GM21717 (cell line): Measurements from ENCODE around the gene GTSE1.

Experiments used
- ATAC-seq: cut with Tn5 transposase; IDR thresholded peaks from one replicate; pipeline ENCODE4 v1.9.1; 2021; ENCODE audit warnings: mild to moderate bottlenecking, moderate library complexity; ENCODE audit not compliant: unreplicated experiment

GTSE1 gene

GRCh38 chr22:46323162-46323561, 26.5 kb downstream of the GTSE1 start:
- no peak for ATAC-seq

GRCh38 chr22:46326066-46326680, 29.5 kb downstream of the GTSE1 start:
- ATAC-seq: no peak

GRCh38 chr22:46327691-46328465, 31.2 kb downstream of the GTSE1 start:
- no peak for ATAC-seq

GRCh38 chr22:46328797-46329196, 32.1 kb downstream of the GTSE1 start:
- ATAC-seq: no peak

GRCh38 chr22:46329616-46330015, 32.9 kb downstream of the GTSE1 start:
- ATAC-seq: no peak

GRCh38 chr22:46330426-46330825, 33.8 kb downstream of the GTSE1 start:
- ATAC-seq: no peak

- ATAC-seq: no peak
Measured at GRCh38 chr22:46331496-46331895, 34.8 kb downstream of the GTSE1 start.

- peak; percentile 75 for ATAC-seq
Measured at GRCh38 chr22:46335201-46336118, 38.8 kb downstream of the GTSE1 start, which contains the start of gene TRMU. TSS of gene TRMU (plus strand) at chr22:46335714. CDS start at chr22:46335765, 51 bp downstream.

GRCh38 chr22:46336119-46337078, 39.7 kb downstream of the GTSE1 start:
- ATAC-seq: no peak

- ATAC-seq: no peak
Measured at GRCh38 chr22:46337870-46338269, 41.2 kb downstream of the GTSE1 start.

GRCh38 chr22:46338636-46339035, 42.0 kb downstream of the GTSE1 start:
- no peak for ATAC-seq

- no peak for ATAC-seq
Measured at GRCh38 chr22:46339956-46340355, 43.3 kb downstream of the GTSE1 start.

GRCh38 chr22:46340676-46341075, 44.0 kb downstream of the GTSE1 start:
- no peak for ATAC-seq

GRCh38 chr22:46346680-46347405, 50.2 kb downstream of the GTSE1 start:
- no peak for ATAC-seq

- ATAC-seq: no peak
Measured at GRCh38 chr22:46347646-46348045, 51.0 kb downstream of the GTSE1 start.

GRCh38 chr22:46348099-46348695, 51.5 kb downstream of the GTSE1 start:
- ATAC-seq: no peak

GRCh38 chr22:46349238-46349637, 52.6 kb downstream of the GTSE1 start:
- ATAC-seq: no peak

- ATAC-seq: no peak
Measured at GRCh38 chr22:46349681-46350080, 53.0 kb downstream of the GTSE1 start.

- no peak for ATAC-seq
Measured at GRCh38 chr22:46350121-46350520, 53.5 kb downstream of the GTSE1 start.
